ENCODE data around the gene FXYD5.

GRCh38 chr19:35205733-35206323, 51.3 kb downstream of the FXYD5 start:
- no peak for TF ChIP-seq POLR2A (IDR thresholded peaks at IDR 0.05)
- no peak for TF ChIP-seq CTCF (IDR thresholded peaks at IDR 0.05)

Data from Peyer's patch (tissue), 4 donors.